Large intestine (tissue), 12 donors: ENCODE data around the gene NPAS1. TPM values are rescaled to one million over a fixed set of nuclear protein-coding genes. Genes with fewer than 3 reads are reported as not detected.
A peak's percentile ranks its signal among the peaks of the same experiment; 100 is the strongest.

Experiments
- DNase-seq, 2 donors: peaks; one replicate each; pipeline versions ENCODE4 v3.0.0 to v3.0.0-alpha.2; 2013
- H3K27ac ChIP-seq: one replicate; pipeline ENCODE4 v1.5.1; 2013; ENCODE audit warnings: low read length
- H3K27me3 ChIP-seq: 2 replicates; pipeline ENCODE4 v1.6.1; 2013; ENCODE audit warnings: low read length; ENCODE audit not compliant: control insufficient read depth, insufficient read depth
- H3K36me3 ChIP-seq: 2 replicates; pipeline ENCODE4 v1.6.1; 2013; ENCODE audit warnings: low read length; ENCODE audit not compliant: control insufficient read depth, insufficient read depth
- H3K4me1 ChIP-seq: one replicate; pipeline ENCODE4 v1.6.1; 2013; ENCODE audit warnings: low read length; ENCODE audit not compliant: control insufficient read depth, insufficient read depth
- H3K4me3 ChIP-seq: one replicate; pipeline ENCODE4 v1.5.1; 2013; ENCODE audit warnings: low read length
- H3K9me3 ChIP-seq: one replicate; pipeline ENCODE4 v1.6.1; 2013; ENCODE audit warnings: mild to moderate bottlenecking, low read depth, low read length, moderate library complexity; ENCODE audit not compliant: control insufficient read depth
- WGBS: methylation state at CpG from one replicate; pipeline ENCODE4 v1.1.5; 2013; ENCODE audit warnings: low lambda C conversion rate; ENCODE audit not compliant: insufficient coverage; 5-methylcytosine and 5-hydroxymethylcytosine counted together
- long read RNA-seq, 11 donors: transcript quantifications; one replicate each; lab custom pipeline, GENCODE V29; 2026
- polyA plus RNA-seq: library from polyadenylated mRNA; unstranded; fragments of 120-200 nt; gene quantifications from one replicate; pipeline ENCODE4 v1.2.1, GENCODE V29; 2013

Gene NPAS1, protein sequence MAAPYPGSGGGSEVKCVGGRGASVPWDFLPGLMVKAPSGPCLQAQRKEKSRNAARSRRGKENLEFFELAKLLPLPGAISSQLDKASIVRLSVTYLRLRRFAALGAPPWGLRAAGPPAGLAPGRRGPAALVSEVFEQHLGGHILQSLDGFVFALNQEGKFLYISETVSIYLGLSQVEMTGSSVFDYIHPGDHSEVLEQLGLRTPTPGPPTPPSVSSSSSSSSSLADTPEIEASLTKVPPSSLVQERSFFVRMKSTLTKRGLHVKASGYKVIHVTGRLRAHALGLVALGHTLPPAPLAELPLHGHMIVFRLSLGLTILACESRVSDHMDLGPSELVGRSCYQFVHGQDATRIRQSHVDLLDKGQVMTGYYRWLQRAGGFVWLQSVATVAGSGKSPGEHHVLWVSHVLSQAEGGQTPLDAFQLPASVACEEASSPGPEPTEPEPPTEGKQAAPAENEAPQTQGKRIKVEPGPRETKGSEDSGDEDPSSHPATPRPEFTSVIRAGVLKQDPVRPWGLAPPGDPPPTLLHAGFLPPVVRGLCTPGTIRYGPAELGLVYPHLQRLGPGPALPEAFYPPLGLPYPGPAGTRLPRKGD
- 0.49 TPM for polyA plus RNA-seq
- long read RNA-seq, donor 1 = 0 reads
- long read RNA-seq, donor 2, partial matches to known transcripts = 8 of 119 reads
- long read RNA-seq, donor 2, other reads (novel, unspliced or antisense) = 111 of 119 reads
- long read RNA-seq, donor 3, partial matches to known transcripts = 116 of 116 reads
- long read RNA-seq, donor 3, other reads (novel, unspliced or antisense) = 0 of 116 reads
- long read RNA-seq, donor 4 = 0 reads
- long read RNA-seq, donor 5, partial matches to known transcripts = 68 of 73 reads
- long read RNA-seq, donor 5, other reads (novel, unspliced or antisense) = 5 of 73 reads
- long read RNA-seq, donor 6, partial matches to known transcripts = 71 of 71 reads
- long read RNA-seq, donor 6, other reads (novel, unspliced or antisense) = 0 of 71 reads
- long read RNA-seq, donor 7, partial matches to known transcripts = 55 of 55 reads
- long read RNA-seq, donor 7, other reads (novel, unspliced or antisense) = 0 of 55 reads
- long read RNA-seq, donor 8, partial matches to known transcripts = 88 of 88 reads
- long read RNA-seq, donor 8, other reads (novel, unspliced or antisense) = 0 of 88 reads
- long read RNA-seq, donor 9, partial matches to known transcripts = 65 of 65 reads
- long read RNA-seq, donor 9, other reads (novel, unspliced or antisense) = 0 of 65 reads
- long read RNA-seq, donor 10 = 0 reads
- long read RNA-seq, donor 11 = 0 reads

- H3K27ac ChIP-seq = no peak within 1 kb of the TSS
- no CpG with 5 or more reads among the region's 58 CpGs for WGBS
- peaks cover 64% of the 10 kb centered on the region for H3K27me3 ChIP-seq
- DNase-seq = no peak
- H3K36me3 ChIP-seq = no peaks in the 10 kb centered on the region
- H3K4me1 ChIP-seq = peaks cover 14% of the 10 kb centered on the region
- peaks cover 7% of the 10 kb centered on the region for H3K9me3 ChIP-seq
- H3K4me3 ChIP-seq = no peak within 1 kb of the TSS
These were observed at the start of gene NPAS1 for GRCh38 chr19:47019431-47020041. TSS of gene NPAS1 (plus strand) at chr19:47019837. CDS start at chr19:47021048, 1,211 bp downstream.

GRCh38 chr19:46970815-46971214 lies 48.8 kb upstream of the NPAS1 start:
- Histone ChIP-seq H3K36me3 (peaks cover 14% of the 10 kb centered on the region), H3K4me3 (no peak overlapping the region), H3K27ac (no peak overlapping the region), H3K27me3 (no peaks in the 10 kb centered on the region), H3K9me3 (no peaks in the 10 kb centered on the region), H3K4me1 (peaks cover 13% of the 10 kb centered on the region)
- DNase-seq = no peak
- WGBS = no CpG with 5 or more reads among the region's 9 CpGs

DNA sequence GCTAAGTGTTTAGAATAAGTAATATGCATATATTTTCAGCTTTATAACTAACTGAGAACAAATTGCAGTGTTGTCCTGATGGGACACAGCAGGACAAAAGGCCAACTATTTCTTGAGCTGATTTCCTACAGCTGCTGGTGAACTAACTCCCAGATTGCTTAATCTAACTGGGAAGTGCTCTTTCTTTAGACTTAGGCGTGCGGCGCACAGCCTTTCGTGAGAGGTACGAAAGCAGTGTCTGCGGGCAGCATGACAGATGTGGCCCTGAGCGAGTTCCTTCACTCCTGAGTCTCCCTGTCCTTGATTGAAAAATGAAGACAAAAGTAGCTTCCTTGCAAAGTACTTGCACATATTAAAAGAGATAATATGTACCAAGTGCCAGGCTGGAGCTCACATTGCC lies 47.3 kb upstream of the NPAS1 start:
- 100% methylated on average over 1 of the region's 7 CpGs for WGBS
- no peaks in the 10 kb centered on the region for H3K27me3 ChIP-seq

GRCh38 chr19:46974181-46974580 lies 45.5 kb upstream of the NPAS1 start:
- Histone ChIP-seq H3K27ac (no peak overlapping the region), H3K4me1 (peaks cover 36% of the 10 kb centered on the region)

More for the DNA sequence above, 47.3 kb upstream of the NPAS1 start:
- H3K4me1 ChIP-seq = peaks cover 27% of the 10 kb centered on the region
- no peak for DNase-seq
- H3K36me3 ChIP-seq = peaks cover 16% of the 10 kb centered on the region
- H3K9me3 ChIP-seq = no peaks in the 10 kb centered on the region
- no peak overlapping the region for H3K27ac ChIP-seq
- no peak overlapping the region for H3K4me3 ChIP-seq

GRCh38 chr19:46975011-46975924 lies 44.4 kb upstream of the NPAS1 start:
- H3K27ac ChIP-seq = peak overlapping the region; percentile 58
- peaks cover 9% of the 10 kb centered on the region for H3K36me3 ChIP-seq
- H3K27me3 ChIP-seq = no peaks in the 10 kb centered on the region
- no CpG with 5 or more reads among the region's 16 CpGs for WGBS
- H3K9me3 ChIP-seq = no peaks in the 10 kb centered on the region
- peaks cover 36% of the 10 kb centered on the region for H3K4me1 ChIP-seq
- DNase-seq = no peak
- H3K4me3 ChIP-seq = no peak overlapping the region

More at GRCh38 chr19:46974181-46974580, 45.5 kb upstream of the NPAS1 start:
- Histone ChIP-seq H3K4me3 (no peak overlapping the region), H3K36me3 (peaks cover 17% of the 10 kb centered on the region), H3K27me3 (no peaks in the 10 kb centered on the region), H3K9me3 (no peaks in the 10 kb centered on the region)
- no peak for DNase-seq
- WGBS = 100% methylated on average over 1 of the region's 4 CpGs

DNA sequence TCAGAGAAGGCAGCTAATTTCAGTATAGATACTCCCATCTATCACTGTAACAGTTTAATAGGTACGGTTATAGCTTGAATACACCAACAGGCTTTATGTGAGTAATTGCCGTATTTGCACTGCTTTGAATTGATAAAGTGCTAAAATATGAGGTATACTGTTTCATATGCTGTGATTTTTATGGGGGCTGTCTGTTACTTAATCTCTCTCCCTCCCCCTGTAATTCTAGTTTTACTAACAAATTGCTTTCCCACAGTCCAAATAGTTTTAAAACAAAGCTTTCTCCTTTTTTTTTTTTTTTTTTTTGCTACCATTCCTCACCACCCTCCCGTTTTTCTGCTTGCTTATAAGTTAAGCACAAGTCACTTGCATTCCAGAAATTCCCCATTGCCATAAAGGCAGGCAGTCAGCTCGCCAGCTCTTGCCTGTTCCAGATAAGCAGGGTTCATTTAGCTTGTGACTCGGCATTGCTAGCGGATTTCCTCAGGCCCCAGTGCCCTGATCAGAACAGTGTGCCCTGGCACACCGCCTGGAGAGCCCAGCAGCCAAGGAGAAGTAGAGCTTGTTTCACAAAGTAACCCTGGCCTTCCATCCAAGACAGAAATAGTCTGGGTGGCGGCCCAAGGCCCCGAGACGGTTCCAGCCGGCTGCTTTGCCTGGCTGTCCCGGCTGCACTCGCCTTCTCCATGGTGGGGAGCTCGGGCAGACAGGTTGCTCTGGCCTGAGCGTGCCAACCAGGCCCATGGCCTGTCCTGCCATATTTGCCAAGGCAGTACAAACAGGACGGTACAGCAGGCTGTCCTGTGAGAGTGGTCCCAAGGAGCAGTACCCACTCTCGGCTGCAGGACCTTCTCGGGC lies 43.5 kb upstream of the NPAS1 start:
- Histone ChIP-seq H3K4me1 (peaks cover 36% of the 10 kb centered on the region), H3K4me3 (no peak overlapping the region)
- no CpG with 5 or more reads among the region's 18 CpGs for whole genome bisulfite sequencing

DNA sequence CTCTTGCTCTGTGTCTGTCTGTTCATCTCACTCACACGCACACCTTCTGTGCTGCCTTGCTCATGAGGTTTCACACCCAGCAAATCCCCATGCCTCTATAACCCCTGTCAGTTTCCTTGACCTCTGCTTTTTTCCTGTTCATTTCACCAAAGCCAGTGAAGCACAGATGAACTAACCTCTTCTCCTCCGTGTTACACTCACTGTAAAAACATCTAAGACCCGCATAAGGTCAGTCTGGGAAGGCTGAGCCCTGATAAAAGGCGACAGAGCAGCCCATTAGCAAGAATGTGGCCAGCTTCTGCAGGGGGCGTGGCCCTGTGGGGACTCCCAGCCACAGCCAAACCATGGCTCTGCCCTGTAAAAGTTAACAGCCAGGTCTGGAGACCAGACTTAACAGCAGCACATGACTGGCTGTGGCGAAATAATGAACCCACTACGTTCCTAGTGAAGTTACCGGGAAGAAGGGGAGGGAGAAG lies 42.8 kb upstream of the NPAS1 start:
- peaks cover 13% of the 10 kb centered on the region for H3K36me3 ChIP-seq
- peak overlapping the region; percentile 56 for H3K27ac ChIP-seq
- H3K27me3 ChIP-seq = no peaks in the 10 kb centered on the region
- H3K4me3 ChIP-seq = no peak overlapping the region
- no peak for DNase-seq
- H3K4me1 ChIP-seq = peaks cover 36% of the 10 kb centered on the region
- no CpG with 5 or more reads among the region's 8 CpGs for WGBS
- H3K9me3 ChIP-seq = no peaks in the 10 kb centered on the region

More for the DNA sequence above, 43.5 kb upstream of the NPAS1 start:
- Histone ChIP-seq H3K36me3 (peaks cover 13% of the 10 kb centered on the region), H3K27ac (peak overlapping the region; percentile 58), H3K9me3 (no peaks in the 10 kb centered on the region), H3K27me3 (no peaks in the 10 kb centered on the region)
- DNase-seq = peak; percentile 78

DNA sequence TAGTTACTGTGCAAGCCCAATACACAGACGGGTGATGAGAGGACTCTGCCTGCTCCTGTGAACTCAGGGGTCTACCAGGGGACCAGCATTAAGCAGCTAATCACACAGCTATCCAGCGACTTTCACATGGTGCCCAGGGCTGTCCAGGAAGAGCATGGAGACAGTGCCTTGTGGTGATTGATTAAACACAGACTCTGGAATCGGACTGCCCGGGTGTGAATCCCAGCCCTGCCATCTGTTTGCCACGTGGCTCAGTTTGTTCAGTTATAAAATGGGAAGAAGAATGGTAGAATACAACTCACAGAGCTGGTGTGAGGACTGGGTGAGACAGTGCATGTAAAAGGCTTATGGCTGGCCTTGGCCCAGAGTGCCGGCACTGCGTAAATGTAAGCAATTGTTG lies 42.1 kb upstream of the NPAS1 start:
- DNase-seq = no peak
- Histone ChIP-seq H3K36me3 (peaks cover 9% of the 10 kb centered on the region), H3K27me3 (no peaks in the 10 kb centered on the region), H3K27ac (no peak overlapping the region), H3K4me3 (no peak overlapping the region), H3K9me3 (no peaks in the 10 kb centered on the region), H3K4me1 (peaks cover 36% of the 10 kb centered on the region)
- no CpG with 5 or more reads among the region's 7 CpGs for WGBS
